Skin epidermis (tissue), 12 donors: Measurements from ENCODE around the gene STARD8.
"Not testable (repeated sequence)": the region's sequence is repeated elsewhere in the genome, so short reads cannot be mapped to it uniquely, and the experiment has no call there.

Experiments
- H3K27ac ChIP-seq, 21 experiments: fragments of 200-600 bp; sonication (generic) in 11 of 21; one replicate each; pipeline ENCODE4 v1.5.0; 2020; ENCODE audit warnings: mild to moderate bottlenecking in 3 of 21, inconsistent platforms in 2 of 21, moderate library complexity in 2 of 21
- H3K4me3 ChIP-seq, 7 experiments: fragments of 200-600 bp; sonication (generic) in 2 of 7; one replicate each; pipeline ENCODE4 v1.5.0; 2020; ENCODE audit warnings: inconsistent platforms in 2 of 7, mild to moderate bottlenecking in 2 of 7, moderate library complexity in 1 of 7

STARD8 gene

DNA sequence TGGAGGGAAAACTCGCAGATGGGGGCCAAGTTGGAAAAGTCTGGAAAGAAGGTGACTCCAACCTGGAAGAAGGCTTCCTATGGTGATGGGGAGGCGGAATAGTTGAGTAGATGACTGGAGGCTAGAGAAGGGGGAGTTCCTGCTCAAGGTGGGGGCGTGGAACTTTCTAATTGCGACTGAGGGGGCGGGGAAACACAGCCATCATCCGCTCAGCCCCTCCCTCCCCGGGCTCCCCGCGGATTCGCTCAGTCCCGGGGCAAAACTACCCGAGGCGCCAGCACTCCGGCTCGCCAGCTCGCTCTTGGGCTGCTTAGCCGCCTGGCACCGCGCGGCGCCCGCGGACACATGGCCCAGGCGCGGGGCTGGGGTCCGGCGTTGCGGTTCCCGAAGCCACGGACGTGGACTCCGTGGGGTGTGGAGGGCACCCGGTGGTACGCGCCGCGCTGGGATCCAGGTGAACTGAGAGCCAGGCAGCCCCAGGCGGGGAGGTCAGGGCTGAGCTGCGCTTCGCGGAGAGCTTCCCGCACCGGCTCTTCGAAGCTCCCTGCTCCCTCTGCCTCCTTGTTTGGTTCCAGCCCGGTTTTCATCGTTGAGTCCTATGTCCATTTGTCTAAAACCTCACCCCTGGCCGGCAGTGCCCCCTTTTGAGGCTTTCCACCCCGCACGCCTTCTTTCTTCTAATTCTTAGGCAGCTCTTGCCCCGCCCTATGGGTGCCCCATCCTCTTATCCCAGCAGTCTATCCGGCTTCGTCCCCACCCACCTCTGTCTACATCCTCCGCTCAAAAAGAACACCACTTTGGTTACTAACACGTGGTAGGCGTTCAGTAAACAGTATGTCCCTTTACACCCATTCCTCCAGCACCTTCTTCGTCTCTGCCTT lies 38.9 kb downstream of the STARD8 start:
- Histone ChIP-seq H3K4me3 (peak overlapping the region; percentile 20 to 36 (median 27)), H3K27ac (peak overlapping the region in 15 of 21 experiments; percentile 5 to 77 (median 42))

DNA sequence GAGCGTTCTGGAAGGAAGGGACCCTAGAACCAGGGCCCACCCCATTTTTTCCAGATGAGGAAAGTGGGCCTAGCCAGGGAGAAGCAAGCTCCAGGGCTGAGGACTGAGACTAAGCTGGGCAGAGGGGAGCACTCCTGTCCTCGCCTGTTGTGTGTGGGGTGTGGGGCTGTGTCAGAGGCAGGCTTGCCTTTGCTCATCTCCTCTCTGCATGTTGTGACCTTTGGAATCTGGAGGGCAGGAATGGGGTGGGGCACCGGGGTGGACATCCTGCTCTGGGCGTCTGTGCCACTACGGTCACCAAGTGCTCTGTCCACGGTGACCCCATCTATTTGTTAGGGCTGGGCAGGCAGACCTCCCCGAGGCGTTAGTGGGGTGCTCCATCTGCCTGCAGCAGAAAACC lies 41.5 kb downstream of the STARD8 start:
- H3K27ac ChIP-seq, H3K4me3 ChIP-seq: not testable (repeated sequence)

DNA sequence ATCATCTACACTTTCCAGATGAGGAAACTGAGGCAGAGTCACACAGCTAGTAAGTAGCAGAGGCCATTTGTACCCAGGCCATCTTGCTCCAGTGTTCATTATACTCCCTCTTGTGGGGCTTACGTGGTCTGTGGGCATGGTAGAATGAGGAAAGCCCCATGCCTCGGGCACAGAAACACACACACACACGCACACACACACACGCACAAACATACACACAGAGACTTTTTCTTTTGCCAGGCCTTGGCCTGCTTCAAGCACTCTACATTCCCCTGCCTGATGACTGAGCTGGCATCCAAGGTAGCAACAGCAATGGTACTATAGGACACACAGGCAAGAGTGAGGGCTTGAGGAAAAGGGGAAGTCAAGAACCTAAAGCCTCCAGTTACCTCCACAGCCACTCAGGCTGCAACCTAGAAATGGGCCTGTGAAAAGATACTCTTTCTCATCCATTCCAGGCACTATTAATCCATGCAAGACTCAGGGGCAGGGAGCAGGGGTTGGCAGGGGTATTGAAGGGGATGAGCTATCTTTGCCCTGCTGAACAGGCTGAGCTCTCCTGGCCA lies 43.6 kb downstream of the STARD8 start:
- no peak overlapping the region for H3K27ac ChIP-seq

DNA sequence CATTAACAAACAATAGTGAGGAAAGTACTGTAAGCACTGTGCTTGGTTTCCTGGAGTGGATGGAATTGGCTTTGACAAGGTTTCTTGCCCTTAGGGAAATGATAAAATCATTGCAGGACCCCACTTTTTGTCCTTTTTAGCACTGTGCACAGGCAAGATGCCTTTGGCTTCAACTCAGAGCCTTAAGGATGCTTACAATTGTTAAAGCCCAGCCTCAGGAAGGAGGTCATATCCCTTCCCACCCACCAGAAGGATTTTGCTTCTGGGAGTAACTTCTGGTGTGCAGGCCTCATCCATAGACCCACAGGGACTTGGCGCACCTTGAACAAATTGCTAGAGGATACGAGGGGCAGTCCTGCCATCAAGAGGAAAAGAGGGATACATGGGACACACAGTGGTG lies 44.5 kb downstream of the STARD8 start:
- Histone ChIP-seq H3K4me3 (no peak overlapping the region), H3K27ac (no peak overlapping the region)

More for the DNA sequence above, 43.6 kb downstream of the STARD8 start:
- H3K4me3 ChIP-seq: no peak overlapping the region

DNA sequence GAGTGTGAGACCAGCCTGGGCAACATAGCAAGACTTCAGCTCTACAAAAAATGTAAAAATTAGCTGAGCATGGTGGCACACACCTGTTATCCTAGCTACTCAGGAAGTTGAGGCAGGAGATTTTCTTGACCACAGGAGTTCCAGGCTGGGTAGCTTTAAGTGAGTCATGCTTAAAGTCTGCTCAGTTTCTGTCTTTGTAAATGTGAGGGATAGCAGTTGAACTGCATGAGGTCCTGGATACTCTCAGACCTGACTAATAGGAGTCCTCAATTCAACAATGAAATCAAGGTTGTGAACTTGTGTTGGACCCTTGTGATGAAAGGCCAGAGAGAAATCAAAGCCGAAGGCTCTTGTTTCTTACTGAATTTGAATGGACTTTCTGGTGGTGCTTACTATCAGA lies 45.2 kb downstream of the STARD8 start:
- no peak overlapping the region for H3K27ac ChIP-seq

DNA sequence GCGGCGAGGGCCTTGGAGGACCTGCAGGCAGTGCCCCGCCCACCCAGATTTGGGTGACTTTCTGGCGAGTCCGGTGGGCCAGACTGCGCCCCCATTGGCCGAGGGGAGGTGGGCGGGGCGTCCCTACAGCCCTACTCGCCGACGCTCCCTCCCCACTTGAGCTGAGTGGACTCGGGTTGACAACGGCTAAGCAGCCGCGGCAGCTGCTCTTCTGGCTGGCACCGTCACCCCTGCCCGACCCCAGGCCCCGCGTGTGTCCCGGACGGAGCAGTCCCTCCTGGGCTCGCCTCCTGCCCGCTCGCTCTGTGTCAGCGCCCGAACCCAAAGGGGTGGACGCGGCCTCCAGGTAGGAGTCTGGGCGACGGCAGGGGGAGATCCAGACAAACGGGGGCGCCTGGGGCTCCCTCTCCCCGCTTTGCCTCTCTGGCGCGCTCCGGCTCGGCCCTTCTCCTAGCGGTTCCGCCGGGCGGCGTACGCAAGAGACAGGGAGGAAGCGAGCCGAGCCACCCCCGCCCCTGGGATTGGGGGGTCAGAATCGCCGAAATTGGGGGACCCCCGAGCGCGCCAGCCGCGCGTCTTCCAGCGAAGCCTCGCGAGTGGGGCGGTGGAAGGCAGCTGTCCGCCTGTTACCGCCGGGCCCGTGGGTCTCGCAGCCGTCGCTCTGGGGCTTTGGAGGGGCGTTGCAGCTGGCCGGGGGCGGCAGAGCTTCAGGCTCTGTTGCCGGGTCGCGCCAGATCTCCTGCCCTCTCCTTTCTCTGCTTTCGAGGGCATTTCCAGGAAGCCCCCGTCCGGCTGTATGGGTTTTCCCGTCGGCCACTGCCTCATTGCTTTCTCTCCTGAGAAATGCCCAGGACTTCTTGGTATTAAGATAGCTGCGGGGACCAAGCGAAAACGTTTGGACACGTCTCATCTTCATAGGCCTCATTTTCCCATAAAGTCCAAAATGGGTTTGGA lies 46.3 kb downstream of the STARD8 start:
- peak overlapping the region; percentile 36 to 50 (median 39) for H3K4me3 ChIP-seq

More for the DNA sequence above, 45.2 kb downstream of the STARD8 start:
- no peak overlapping the region for H3K4me3 ChIP-seq

DNA sequence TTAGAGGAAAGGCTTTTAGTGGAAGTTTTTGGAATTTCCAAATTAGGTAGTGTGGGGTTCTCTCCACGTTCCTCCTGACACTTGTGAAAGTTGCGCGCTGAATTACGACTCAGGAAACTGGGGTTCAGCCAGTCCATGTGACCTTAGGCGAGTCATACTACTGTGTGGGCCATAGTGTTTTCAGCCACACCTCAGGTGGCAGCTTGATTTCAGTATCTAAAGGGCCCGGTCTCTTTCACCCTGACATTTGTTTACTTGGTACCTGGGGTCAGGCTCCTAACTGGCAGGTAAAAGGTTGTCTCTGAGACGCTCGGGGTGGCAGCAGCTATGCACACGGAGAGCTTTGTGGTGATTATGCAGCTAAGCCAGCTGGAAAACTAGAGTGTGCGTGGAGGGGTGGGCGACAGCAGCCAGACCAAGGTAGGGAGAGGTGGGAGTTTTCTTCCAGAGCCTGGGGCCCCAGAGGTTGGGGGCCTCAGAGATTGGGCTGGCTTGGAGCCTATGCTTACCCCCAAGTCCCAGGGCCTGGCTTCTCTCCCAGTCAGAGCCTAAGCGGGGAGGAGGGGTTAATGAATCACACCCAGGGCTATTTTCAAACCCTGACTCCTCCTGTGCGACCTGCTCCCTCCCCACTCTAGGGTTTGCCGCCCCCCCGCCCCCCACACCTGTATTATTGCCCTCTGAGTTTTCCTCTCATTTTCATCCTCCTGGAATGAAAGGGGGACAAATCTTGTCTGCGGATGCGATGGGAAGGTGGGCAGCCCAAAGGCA lies 47.2 kb downstream of the STARD8 start:
- Histone ChIP-seq H3K27ac (peak overlapping the region in 15 of 21 experiments; percentile 9 to 82 (median 76)), H3K4me3 (peak overlapping the region; percentile 36 to 50 (median 39))

More for the DNA sequence above, 46.3 kb downstream of the STARD8 start:
- H3K27ac ChIP-seq: peak overlapping the region in 20 of 21 experiments; percentile 9 to 87 (median 76)

DNA sequence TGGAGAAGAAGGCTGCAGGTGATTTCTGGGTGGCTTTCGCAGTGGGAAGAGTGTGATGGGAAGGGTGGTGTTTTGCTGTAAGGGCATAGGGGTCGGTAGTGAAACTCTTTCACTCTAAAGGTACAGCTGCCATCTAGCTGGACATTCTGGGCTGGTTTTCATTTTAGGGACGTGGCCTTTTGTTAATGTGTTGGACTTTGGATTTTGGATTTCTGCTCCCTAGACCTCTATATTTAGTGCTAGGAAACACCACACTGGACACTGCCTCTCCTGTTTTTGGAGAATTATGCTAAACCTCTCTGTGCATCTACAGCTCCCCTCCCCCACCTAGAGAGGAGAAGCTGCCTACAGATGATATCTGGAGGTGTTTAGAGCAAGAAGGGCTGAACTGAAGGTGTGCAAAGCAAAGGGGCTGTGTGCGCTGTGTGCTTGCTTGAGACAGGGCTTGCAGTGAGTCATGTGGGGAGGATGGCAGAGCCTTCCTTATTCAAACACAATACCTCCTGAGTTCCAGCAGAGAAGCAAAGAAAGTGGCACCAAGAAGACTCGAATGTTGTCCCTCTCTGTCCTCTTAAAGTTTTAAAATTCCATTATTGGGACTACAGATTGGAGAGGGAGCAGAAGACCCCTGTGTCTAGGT lies 47.9 kb downstream of the STARD8 start:
- Histone ChIP-seq H3K27ac (peak overlapping the region in 5 of 21 experiments; percentile 12 to 57 (median 31)), H3K4me3 (peak overlapping the region in 6 of 7 experiments; percentile 5 to 50 (median 24))

DNA sequence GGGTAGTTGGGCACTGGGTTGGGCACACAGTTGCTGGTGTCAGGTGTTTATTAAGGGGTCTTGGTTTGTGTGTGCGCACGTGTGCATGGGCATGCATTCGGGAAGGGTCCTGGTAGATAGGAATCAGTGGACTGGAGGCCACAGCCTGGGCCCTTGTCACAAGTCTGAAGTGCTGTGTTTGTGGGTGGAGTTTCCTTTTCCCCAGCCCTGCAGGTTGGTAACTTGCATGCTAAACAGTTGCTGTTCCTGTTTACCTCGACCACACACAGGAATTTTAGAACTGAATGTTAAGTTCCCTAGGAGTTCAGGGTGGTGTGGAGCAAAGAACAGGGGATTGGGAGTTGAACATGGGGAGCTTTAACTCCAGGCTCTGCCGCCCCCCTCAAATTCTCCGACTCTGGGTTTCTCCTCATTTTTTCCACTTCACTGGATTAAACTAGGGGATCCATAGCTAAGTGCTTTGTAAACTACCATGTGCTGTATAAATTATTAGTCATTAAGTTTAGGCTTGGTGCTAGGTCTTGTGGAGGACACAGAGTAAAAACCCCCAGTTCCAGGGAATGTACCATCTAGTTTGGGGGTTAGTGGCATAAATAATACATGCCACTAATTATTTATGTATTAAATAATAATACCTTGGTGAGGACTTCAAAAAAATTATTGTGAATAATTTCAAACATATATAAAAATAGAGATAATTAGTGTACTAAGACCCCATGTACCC lies 49.0 kb downstream of the STARD8 start:
- Histone ChIP-seq H3K4me3 (no peak overlapping the region), H3K27ac (peak overlapping the region in 5 of 21 experiments; percentile 19 to 57 (median 31))

DNA sequence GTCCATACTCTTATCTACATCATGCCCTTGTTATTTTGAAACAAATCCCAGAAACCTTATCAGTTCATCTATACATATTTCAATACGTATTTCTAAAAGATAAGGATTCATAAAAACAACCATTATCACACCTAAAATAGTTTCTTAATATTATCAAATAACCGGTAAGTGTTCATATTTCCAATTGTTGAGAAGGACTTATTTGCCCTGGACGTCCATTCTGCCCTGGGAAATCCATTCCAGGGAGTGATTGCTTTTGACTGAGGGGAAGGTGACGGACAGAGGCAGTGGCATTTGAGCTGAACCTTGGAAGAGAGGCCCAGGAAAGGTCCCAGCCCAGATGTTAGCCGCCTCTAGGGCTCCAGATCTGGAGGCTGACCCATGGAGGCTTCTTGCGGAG lies 49.6 kb downstream of the STARD8 start:
- Histone ChIP-seq H3K4me3 (no peak overlapping the region), H3K27ac (peak overlapping the region in 2 of 21 experiments; percentile 25 to 50)

DNA sequence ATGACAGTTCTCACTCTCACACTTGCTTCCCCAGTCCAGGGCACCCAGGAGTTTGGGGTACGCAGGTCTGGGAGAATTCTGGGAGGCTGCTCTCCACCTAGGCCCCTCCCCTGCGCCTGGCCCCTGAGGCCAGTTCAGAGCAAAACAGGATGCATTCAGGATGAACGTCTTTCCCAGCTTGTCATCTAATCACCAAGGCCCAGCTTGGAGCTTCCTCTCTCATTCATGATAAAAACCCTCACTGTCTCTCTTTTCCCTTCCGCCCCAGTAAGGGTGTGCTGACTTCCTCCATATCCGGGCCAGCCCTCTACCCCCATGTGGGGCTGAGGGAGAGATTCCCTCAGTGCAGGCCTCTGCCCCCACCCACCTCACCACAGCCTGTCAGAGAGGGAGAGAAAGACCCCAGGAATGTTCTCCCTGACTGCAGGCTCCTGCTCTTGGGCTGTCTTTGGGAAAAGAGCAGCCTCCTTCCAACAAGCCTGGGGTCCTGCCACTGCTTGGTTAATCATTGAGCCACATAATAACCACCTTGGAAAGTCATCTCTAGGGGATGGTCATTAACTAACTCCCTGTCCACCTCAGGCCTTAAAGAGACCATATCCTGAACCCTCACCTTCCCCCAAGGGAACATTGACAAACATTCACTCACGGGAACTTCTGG lies 50.1 kb downstream of the STARD8 start:
- Histone ChIP-seq H3K4me3 (no peak overlapping the region), H3K27ac (peak overlapping the region in 2 of 21 experiments; percentile 7 to 50)

DNA sequence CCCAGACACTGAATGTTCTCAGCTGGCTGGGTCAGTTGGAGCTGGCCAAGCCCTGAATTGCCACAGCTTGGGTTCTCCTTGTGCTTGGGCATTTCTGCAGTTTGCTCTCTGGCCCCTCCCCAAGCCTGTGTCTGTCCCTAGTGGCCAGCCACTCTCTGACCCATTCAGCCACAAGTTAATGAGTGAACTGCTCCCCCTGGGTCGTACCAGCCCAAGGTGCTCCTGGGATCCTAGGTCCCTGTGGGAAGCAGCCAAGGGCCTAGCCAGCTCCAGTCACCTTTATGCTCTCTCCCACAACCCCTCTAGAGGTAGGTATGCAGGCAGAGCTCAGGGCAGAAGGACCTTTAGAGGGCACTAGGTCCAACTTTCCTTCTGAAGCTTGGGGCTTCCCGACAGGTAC lies 51.5 kb downstream of the STARD8 start:
- no peak overlapping the region for H3K4me3 ChIP-seq
- H3K27ac ChIP-seq: peak overlapping the region in 3 of 21 experiments; percentile 1 to 37 (median 23)

DNA sequence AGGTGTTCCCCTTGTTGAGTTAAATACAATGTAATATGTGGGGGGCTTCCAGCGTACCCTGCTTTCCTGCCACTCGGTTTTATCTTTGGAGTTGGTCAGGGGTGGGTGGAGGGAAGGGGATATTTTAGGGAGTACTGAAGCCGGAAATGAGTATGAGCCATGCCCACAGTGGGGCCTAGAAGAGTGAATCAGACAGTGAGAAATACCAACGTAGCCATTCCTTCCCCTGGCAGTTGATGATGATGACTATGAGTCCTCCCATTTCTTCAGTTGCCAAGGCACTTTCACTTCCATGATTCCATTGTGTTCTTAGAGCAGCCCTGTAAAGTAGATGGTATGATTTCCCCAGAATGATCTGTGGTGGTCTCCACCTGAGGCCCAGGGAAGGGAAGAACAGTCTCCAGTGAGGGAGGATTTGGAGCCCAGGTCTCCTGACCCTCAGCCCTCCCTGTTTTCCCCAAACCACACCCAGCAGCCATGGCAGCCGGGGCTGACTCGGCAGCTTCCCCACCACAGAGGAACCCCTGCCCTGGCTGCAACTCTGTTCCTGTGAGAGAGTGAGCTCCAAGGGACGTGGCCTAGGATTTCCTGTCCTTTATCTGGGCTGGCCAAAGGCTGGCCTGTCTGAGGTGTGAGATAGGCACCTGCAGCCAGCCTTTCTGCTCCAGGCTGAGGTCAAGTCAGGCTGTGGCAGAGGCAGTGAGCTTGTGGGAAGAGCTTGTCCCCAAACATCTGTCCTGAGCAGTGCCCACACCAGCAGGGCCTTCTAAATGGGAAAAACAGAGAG lies 52.7 kb downstream of the STARD8 start:
- H3K4me3 ChIP-seq: no peak overlapping the region
- peak overlapping the region in 3 of 21 experiments; percentile 36 to 44 (median 38) for H3K27ac ChIP-seq

DNA sequence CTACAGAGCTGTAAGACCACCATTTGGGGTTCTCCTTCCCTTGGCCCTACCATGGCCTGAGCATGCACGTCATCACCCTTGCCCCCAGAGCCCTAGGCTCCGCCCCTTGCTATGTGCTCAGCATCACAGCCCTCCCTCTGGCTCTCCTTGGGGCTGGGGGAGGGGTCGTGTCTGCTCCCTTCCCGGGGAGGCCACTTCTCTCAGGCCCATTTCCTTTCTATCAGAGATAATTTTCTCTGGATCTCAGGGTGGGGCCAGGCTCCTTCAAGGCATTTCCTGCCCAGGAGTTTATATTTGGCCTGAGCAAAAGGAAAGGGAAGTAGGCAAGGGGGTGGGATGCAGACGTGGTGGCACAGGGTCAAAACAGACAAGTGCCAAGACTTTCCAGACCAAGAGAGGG lies 55.9 kb downstream of the STARD8 start:
- Histone ChIP-seq H3K4me3 (no peak overlapping the region), H3K27ac (no peak overlapping the region)

DNA sequence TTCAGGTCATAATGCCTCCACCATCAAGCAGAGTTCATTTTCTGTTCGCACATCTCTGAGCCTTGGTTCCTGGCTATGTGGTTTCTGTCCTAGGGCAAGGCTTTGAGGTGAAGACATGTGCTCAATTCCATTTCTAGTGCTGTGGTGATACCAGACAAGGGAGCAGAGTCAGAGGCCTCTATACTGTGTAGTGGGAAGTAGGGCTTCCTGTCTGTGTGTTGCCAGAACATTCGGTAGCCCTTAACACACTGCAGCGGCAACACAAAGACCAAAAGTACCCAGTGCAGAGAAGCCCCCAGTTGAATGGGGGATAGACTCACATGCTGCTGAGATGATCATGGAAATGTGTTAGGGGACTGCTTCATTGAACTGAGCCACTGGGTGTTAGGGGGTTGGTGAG lies 56.4 kb downstream of the STARD8 start:
- H3K4me3 ChIP-seq: no peak overlapping the region
- H3K27ac ChIP-seq: no peak overlapping the region

DNA sequence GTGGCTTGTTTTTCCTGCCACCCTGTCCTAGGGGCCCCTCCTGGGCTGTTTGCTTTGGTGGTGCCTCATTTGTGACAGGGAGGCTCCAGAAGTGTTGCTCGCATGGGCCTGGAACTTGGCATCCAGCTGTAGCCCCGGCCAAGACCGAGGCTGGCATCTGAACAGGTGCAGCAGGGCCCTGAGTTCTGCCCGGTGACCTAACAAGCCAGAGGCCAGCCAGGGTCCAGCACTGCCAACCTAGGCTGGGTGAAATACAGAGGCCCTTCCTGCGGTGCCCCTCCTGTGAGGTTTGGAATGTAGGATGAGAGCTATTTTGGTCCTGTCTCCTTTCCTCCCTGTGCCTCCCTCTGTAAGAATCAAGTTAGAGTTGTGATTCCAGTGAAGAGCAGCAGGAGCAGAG lies 58.5 kb downstream of the STARD8 start:
- Histone ChIP-seq H3K4me3 (no peak overlapping the region), H3K27ac (no peak overlapping the region)
